ENCODE measurements around the gene TBC1D22A.
"Not testable (repeated sequence)": the region's sequence is repeated elsewhere in the genome, so short reads cannot be mapped to it uniquely, and the experiment has no call there.

The TBC1D22A gene

DNA sequence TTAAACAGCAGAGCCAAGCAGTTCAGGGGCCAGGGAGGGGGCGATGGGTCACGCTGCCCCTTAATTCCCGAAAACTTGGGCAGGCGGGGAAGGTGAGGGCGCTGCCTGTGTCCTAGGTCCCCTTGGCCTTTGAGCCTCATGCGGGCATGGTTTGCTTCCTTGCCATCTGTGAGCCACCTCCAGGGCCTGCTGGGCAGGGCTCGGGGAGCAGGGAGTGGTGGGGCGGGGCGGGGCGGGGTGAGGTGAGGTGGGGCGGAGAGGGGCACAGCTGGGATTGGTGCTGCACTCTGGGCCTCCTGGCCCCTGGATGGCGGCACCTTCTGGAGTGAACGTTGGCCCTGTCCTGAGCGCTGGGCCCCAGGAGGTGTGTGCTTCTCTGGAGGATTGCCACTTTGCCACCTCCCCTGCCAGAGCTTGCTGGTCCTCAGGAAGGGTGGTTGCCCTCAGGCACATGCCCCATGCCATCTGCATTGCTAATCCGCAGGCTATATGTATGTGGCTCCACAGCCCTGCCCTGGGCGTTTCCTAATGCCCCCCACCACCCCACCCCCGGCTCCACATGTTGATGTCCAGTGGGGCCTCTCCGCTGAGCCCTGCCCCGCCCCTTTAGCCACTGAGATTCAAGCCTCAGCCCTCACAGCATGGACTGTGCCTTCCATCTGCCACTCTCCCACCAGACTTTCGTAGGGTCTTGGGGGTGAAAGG, 352.5 kb downstream of the TBC1D22A start:
- DNase-seq, result no peak

DNA sequence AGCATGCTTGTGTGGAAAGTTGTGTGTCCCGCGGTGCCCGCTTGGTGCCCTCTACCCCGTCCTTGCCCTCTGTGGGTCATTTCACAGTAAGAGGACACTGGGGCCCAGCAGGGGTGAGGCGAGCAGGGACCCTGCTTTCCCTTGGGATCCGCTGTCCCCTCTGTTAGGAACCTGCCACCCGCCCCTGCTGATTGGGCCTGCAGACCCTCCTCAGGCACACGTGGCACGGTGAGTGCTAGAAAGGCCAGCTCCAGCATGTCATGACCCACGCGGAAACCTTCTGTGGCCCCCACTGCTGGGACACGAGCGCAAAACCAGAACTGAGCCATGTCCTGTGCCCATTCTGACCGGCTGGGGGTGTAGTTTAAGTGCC, 353.1 kb downstream of the TBC1D22A start:
- DNase-seq, result no peak

DNA sequence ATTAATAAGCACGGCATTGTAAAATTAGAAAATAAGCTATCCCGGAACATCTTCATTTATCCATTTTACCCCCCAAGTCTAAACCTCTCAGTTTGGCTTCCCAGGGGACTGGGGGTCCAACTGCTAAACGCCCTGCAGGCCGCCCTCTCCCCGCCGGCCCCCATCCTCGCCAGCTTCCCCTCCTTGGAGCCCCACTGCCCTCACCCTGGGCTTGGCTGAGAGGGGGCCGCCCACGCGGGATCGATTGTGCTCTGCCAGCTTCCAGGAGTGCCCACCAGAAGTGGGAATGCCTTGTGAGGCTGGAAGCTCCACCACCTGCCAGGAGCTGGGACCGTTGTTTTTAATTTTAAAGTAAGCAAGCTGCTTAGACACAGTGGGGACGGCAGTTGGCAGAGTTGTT, 353.5 kb downstream of the TBC1D22A start:
- DNase-seq, result no peak

DNA sequence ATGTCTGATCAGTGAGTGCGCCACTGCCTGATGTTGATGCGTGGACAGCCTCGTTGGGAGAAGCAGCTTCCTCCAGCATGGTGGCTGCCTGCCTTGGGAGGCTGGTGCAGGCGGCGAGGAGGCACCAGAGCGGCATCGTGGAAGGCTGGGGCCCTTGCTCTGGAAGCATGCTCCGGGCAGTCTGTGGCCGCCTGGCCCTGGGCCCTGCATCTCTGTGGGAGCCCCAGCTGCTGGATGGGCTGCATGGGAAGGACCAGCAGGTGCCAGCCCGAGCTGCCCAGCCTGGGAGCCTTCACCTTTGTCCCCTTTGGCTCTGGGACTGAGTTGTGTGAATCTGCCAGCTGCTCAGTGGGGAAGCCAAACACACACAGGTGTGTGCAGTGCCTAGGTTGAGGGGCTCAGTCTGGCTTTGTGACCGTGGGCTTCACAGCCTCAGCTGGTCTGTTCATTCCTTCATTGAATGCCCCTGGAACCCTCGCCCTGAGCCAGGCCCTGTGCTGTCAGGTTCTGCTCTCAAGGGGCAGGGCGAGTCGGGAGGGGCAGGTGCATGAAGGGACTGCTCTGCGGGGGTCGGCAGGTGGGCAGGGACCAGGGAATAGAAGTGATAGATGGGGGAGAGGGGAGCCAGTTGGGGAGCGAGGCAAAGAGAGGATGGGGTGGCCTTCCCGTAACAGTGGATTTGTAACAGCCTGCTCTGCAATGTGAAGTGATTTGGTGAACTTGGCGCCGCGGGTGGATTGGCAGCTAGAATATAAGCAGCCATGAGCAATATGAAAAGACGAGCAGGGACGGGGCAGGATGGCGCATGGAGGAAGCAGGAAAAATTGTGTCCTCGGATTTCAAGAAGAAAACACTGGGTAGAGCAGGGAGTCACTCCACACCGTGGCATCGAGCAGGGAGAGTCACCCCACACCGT, 354.2 kb downstream of the TBC1D22A start:
- DNase-seq, result no peak

DNA sequence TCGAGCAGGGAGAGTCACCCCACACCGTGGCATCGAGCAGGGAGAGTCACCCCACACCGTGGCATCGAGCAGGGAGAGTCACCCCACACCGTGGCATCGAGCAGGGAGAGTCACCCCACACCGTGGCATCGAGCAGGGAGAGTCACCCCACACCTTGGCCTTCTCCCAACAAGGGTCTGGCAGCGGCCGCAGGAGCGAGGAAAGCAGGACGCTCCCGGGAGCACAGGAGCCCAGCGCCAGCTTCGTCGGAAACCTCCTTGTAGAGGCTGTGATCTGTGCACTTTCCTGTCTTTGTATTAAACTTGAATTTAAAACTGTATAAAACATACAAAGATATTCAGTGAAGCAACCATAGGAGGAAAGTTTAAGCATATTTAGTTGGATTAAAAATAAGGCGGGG, 355.0 kb downstream of the TBC1D22A start:
- not testable (repeated sequence) for DNase-seq

DNA sequence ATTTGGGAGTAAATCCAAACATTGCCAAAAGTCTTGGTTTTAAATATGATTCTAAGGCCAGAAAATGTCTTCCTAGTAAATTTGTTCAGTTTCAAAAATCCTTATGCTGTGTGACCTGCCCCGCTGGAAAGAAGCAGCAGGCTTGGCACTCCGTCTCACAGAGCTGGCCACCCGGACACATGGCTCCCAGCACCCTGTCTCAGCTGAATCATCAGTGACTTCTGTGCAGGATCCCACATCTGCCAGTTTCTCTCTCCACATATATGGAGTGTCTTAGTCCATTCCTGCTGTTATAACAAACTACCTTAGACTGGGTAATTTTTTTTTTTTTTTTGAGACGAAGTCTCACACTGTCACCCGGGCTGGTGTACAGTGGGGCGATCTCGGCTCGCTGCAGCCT, 356.7 kb downstream of the TBC1D22A start:
- no peak for DNase-seq

DNA sequence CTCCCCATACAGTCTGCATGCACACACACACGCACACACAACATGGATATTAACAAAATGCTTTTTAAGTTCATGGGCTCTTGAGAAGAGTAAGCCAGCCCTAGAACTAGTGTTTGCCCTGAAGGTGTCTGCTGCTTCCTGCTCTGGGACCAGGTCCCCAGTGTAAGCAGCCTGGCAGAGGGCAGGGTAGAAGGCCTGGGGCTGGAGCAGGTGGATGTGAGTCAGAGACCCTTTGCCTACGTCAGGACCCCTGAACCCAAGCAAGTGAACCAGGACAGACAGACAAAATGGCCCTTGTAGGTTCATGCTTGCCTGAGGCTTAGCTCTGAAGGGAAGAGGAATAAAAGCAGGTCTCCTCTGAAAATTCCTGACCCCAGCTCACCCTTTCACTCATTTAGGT, 357.9 kb downstream of the TBC1D22A start:
- no peak for DNase-seq

DNA sequence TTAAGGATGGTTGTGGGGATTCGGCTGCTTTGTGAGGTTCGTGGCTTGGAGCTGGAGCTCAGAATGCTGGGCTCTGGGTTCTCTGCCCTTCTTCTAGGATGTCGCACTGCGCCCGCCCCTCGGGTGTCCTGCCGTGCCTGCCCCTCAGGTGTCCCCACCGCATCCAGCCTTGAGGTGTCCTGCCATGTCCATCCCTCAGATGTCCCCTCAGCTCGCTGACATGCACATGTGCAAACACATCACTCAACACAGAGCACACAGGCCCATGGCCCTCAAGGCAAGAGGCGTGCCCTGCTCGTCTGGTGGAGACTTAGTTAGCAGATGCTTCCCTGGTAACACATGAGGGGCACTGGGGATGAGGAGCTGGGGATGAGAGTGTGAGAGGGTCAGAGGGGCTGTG, 359.3 kb downstream of the TBC1D22A start:
- no peak for DNase-seq

DNA sequence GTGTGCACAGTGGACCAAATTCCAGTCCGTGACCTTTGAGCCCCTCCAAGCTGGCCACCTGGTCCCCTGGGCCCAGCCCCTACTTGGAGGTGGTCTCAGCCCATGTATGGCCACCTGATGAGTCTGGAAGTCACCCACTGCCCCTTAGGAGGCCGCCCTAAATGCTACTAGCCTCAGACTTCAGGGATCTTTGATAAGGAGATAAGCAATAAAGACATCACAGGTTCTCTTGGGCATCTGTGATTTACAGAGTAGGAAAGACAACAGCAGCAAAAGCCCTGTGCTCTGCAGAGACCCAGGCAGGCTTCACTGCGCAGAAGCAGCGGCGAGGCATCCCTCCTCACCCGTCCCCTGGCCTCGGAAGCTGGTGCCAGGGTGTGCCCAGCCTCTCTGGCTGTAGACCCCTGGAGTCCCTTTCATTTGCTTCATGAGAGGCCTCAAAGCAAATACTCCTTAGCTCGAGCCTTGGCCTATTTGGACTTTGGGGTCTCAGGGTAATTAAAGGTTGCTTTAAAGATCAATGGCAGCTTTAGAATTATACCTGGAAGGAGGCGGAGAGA, 360.1 kb downstream of the TBC1D22A start:
- DNase-seq, result no peak

DNA sequence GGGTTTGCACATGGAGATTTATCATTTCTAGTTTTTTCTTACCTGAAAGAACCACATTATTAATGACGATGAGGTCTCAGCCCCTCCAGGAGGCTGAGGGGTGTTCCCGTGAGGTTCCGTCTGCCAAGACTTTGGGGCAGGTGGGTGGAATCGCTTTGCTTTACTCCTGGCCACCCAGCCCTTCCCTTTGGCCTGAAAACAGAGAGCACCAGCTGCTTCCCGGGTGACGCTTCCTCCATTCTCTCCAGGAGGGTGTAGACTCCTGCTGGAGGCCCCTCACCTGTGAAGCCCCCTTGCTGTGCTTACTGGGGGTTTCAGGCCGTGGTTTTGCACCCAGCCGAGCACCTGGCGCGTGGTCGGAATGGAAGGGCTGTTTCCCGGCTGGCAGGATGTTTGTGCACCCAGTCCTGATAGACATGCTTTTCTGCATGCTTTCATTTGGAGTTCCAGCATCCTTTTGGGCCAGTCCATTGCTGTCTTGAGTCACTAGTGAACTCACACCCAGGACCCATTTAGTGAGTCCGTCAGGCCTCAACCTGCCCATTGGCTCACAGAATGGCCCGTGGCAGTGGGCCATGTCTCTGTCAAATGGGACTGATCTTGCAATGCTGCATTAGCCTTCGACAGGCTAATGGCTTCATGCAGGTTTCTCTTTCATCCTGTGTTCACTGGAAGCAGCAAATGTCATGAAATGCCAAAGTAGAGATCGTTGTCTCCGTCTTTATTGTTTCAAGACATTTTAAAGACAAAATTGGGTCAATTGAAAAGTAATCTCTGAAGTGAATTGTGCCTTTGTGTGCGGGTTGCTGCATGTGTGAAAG, 360.8 kb downstream of the TBC1D22A start:
- no peak for DNase-seq

DNA sequence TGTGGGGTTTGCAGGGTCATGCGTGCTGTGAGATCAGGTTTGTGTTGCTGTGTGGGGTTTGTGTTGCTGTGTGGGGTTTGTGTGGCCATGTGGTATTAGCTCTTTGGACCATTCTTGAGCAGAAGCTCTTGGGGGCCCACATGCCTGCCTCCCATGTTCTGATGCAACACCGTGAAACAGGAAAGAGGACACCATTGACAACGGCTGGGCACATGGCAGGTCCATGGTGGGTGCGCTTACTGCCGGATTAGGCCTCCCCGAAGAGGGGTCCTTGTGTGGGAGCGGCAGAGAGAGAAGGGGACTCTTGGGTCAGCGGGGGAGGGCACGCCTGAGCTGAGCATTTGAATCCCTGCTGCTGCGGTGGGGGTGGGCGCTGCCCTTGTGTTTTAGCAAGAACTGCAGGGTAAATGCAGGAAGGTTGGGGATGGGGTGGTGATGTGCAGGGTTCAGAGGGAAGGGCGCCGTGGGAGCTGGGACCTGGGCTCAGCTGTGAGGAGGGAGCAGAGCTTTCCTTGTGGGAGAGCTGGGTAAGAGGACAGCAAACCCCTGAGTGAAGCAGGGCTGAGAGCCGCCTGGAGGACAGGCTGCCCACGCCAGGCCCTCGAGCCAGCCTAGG, 361.5 kb downstream of the TBC1D22A start:
- DNase-seq, result no peak

DNA sequence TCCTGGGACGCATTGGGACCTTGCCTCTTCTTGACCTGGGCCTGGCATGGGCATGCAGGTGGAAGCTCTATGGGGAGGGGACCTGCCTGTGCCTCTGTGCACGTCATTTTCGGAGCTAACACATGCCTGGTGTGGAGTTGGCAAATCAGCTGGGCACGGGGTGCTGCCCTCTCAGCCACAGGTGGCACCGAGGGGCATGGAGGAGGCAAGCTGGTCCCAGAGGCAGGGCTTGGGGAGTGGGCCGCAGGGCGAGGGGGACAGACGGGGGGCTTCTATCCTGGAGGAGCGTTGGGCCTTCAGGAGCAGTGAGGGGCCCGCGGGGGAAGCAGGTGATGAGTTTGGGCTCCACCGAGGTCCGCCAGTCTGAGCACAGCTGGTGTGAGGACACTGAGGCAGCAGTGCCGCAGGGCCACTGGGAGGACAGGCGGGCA, 362.0 kb downstream of the TBC1D22A start:
- DNase-seq, result no peak

DNA sequence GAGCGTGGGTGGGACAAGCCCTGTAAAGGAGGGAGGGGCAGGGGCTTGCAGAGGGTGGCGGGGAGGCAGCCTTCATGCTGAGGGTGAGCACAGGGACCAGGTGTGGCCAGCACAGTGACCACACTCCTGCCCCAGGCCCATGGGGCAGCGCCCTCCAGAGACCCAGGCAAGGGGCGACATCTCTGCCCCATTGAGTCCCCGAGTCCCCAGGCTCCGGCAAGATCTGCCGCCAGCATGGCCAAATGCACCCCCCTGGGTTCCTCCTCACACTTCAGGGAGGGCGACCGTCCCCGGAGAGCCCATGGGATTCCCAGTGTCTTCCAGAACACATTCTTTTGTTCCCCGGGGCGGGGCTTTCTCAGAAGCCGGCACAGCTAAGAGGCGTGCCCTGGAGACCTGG, 362.5 kb downstream of the TBC1D22A start:
- DNase-seq, result no peak

DNA sequence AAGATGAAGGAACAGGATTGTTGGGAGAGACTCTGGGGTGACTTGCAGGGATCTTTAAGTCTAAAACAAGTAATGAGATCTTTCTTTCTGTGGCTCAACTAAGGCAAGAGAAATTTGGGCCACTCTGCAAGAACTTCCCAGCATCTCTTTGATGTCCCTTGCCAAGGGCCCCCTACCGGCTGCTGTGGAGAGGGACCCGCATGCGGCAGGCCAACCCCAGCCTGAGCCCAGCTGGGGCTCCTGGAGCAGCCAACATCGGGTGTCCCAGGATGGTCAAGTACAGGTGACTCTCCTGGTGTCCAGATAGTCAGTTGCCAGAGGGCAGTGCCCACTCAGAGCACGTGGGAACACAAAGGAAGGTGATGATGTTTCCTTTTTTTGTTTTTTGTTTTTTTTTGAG, 363.2 kb downstream of the TBC1D22A start:
- DNase-seq, result no peak

DNA sequence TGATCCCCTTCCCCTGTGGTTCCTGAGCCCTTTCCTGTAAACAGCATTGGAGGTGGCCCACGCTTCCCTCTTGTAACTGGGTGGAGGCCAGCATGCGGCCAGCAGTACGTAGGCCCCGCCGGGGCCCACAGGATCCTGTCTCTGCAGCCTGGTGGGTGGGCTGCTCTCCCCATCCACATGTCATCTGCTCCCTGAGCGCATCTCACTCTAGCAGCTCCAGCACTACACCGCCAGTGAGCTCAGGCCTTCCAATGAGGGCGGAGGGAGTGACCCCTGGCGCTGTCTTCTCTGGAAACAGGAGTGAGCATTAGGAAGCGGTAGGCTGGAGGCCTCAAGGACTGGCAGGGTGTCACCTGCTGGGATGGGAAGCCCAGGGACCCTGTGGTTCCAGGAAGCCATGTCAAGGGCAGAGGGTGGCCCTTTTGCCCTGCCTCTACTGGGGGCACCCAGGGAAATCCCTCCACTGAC, 363.9 kb downstream of the TBC1D22A start:
- DNase-seq, result no peak

DNA sequence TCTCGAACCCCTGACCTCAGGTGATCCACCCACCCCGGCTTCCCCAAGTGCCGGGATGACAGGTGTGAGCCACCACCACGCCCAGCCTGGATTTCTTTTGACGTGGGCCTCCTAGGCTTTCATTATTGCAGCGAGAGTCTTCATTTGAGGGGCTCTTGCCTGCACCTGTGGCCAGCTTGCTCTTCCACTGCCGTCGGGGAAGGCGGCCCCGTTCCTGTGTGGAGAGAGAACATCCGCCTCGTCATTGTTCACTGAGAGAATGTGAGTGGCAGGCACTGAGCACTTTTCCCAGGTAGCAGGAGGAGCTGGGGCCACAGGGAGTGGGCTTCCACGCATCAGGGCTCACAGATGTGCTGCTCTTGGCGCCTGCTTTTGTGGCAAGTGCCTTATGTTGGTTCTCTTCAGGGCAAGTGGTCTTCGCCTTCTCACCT, 365.0 kb downstream of the TBC1D22A start:
- no peak for DNase-seq

DNA sequence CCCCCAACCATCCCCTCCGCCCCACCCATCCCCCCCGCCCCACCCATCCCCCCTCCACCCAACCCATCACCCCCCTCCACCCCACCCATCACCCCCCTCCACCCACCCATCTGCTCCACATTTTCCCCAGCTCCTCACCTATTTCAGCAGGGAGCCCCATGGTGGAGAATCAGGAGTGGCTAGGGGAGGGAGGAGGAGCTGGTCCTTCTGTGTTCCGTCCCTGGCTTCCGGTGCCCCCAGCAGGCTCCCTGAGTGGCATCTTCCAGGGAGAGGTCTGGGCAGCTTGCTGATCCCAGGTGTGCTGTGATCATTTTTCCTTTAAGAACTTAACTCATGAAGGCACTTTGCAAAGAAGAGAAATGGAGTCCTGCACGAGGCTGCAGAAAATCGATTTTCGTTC, 365.8 kb downstream of the TBC1D22A start:
- DNase-seq, result no peak

DNA sequence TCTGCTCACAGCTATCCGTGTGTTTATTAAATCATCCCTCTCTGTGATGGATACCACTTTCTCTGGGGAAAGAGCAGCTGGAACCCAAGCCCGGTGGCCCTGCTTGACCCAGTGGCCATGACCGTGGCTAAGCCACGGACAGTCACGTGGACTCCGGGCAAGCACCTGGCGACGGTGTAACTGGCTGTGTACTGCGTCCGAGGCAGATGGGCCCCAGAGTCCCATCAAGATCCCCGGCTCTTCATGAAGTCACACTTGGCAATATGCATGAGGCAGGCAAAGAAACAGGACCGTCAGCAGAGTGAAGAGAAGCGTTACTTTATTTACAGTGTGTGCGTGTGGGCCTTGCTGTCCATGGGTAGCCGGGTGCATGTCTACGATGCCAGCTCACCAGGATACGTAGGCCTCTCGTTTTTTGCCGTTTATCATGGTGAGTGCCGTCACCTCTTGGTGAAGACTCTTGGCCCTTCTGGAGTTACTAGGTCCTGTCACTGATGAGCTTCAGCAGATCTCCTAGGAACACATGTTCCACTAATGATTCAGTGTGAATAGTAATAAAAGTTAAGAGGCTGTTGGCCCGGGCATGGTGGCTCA, 366.3 kb downstream of the TBC1D22A start:
- no peak for DNase-seq

DNA sequence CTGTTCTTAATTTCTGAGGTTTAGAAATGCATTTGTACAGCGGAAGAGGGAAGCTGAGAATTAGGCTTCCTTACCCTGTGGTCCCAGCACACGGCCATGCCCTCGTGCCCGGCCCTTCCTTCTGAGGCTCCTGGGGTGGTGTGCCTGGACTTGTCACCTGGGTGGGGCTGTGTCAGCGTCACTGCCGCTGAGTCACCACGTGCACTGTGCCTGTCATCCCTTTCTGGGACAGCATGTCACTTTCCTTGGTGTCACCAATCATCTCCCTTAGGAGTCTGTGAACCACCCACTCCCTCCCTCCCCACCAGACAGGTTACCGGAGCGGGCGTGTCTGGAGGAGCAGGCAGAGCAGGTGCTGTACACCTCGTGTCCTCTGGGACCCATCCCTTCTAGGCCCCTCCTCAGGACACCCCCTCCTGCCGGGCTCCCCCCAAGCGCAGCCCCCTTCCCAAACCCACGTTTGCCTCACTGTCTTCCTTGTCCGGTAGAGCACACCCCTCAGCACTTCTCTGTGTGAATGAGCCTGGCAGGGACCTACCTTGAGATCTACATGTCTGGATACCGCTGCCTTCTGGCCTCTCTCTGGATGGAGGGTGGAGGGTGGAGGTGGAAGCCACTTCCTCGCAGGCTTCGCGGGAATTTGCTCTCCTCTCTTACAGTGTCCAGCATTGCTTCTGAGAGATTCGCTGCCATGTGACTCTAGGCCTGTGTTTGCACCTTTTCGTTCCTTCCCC, 367.6 kb downstream of the TBC1D22A start:
- DNase-seq, result no peak

DNA sequence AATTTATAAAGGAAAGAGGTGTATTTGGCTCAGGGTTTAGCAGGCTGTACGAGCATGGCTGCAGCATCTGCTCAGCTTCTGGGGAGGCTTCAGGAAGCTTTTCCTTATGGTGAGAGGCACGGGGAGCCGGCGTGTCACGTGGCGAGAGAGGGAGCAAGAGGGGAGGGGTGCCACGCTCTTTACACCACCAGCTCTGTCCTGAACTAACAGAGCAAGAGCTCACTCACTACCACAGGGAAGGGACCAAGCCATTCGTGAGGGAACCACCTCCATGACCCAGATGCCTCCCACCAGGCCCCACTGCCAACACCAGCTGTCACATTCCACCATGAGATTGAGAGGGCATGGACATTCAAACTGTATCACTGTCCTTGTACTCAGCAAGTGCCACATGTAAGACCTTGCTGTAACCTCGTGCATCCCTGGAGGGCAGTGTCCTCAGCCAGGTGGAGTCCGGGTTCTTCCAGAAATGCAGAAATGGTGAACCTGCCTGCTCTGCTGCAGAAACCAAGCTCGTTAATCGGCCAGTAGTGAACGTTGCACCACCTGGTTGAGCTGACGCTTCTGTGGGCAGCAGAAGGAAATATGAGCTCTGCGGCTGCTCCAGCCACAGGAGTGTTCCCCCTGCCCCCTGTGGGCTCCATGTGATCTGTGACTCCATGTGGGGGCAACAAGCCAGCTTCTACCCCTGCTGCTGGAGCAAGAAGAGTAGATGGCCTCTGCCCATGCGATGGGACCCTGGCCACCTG, 368.6 kb downstream of the TBC1D22A start:
- no peak for DNase-seq
